ENCODE data around the gene KCNQ1OT1.

The KCNQ1OT1 gene

DNA sequence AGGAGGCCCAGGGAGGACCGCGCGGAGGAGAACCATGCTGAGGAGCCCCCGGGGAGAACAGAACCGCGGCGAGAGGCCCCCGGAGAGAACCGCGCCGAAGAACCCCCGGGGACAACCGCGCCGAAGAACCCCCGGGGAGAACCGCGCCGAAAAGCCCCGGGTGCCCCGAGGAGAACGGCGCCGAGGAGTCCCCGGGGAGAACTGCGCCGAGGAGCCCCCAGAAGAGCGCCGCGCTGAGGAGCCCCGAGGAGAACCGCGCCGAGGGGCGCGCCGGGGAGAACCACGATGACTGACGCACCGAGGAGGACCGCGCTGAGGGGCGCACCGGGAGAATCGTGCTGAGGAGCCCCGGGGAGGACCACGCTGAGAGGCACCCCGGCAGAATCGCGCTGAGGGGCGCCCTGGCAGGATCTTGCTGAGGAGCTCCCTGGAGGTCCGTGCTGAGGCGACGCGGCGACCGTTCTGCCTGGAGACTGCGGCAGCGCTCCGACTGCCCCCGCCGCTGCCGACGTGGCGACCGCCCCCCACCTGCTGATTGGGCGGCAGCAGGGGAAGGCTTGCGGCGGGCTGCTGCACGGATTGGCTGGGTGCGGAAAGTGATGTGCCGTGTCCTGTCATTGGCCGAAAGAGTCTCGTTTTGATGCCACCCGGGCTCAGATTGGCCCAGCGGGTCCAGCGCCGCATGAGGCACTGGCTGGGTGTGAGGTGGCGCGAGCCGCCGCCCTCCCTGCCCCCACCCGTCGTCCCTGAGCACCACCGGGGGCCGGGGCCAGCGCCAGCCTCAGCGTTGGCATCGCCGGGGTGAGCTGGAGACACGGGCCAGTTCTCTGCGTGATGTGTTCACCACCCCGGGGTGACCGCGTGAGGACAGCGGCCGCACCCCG is at the start of gene KCNQ1OT1:
KCNQ1OT1 (minus strand) TSS at position 464 of the 884 bp plus-strand sequence.
- peak; percentile 99 for DNase-seq (ENCODE audit: low spot score)

DNA sequence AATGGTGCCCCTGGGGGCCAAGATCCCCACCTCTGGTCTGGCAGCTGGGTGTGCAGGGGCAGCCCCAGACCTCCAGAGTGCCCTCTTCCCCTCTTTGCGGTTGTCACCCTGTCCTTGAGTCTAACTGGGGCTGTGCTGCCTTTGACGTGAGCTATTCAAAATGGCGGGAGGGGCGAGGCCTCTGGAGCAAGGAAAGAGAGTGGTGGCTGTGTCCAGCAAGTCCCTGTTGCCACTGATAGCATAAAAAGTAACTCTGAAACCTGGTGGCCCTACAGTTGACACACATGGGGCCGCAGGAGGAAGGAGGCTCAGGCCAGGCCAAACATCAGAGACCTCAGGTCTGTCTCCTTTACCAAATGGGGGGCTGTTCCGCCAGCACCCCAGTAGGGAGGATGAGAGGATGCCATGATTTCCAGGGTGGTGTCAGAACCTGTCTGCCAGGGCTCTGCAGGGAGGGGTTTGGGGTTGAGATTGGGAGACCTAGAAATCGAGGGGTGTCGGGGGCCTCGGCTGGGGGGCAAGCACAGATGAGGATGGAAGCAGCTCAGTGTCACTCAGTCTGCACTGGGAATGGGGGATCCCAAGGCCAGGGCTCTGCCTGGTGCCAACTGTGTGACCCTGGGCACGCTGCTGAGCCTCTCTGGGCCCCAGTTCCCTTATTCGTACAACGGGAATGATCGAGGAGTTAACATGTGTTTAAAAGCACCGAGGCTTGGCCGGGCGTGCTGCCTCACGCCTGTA is 49.2 kb upstream of the KCNQ1OT1 start:
- DNase-seq (ENCODE audit: low spot score): no peak

DNA sequence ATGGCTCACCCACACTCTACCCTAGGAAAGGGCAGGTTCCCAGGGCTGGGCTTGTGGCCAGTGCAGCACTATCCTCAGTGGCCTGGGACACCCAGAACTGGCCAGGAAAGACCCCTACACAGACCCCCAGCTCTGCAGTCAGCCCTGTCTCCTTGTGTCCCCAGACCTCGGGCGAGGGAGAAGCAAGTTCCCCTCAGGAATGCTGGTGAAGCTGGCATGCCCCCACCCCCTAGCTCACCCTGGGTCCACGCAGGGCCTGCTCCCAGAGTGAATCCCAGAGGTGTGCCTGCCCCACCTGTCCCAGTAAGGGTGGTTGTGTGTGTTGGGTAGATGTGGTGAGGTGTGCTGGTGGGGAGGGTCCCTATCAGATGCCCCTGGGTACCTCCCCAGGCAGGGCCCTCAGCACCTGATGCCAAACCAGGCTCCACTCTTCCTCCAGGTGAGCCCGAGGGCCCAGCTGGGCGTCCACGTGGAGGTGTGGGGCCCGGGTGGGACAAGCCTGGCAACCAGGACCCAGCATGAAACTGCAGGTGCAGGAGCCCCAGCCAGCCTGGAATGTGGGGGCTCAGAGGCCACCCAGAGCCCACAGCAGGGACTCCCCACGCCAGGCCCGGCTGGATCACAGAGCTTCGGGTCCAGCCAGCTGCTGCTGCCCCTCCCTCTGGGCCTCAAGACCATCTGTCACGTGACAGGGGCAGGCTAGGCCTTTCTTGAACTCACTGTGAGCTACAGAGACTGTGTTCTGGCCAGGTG is 48.4 kb upstream of the KCNQ1OT1 start:
- no peak for DNase-seq (ENCODE audit: low spot score)

DNA sequence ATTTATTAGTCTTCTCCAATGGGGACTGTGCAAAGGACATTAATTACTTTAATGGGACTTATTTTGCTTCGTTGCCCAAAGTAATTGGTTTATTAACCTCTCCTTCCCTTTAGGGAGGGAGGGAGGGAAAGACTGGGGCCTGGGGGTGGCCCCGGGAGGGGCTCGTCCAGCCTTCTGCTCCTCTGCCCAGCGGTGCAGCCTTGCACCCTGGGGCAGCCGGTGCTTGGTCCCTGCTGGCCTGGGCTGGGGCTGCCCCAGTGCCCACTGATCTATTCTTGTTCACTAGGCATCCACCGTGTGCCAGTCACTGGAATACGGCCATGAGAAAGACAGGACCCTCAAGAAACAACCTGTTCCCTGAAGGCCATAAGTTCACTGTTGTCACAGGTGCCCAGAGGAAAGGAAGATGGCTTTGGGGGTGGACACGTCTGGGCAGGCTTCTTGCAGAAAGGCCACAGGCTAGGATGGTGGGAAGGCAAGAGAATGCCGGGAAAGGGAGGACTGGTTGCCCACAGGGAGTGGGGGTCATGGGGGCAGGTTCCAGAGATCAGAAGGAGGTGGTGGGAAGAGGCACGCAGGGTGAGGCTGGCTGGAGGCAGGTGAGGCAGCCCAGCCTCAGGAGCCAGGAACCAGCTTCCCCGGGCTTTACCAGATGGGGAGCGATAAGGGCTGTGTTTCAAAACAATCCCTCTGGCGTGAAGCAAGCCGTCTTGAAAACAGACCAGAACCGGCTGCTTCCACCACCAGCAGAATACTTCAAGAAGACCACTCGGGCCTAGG is 47.6 kb upstream of the KCNQ1OT1 start:
- no peak for DNase-seq (ENCODE audit: low spot score)

DNA sequence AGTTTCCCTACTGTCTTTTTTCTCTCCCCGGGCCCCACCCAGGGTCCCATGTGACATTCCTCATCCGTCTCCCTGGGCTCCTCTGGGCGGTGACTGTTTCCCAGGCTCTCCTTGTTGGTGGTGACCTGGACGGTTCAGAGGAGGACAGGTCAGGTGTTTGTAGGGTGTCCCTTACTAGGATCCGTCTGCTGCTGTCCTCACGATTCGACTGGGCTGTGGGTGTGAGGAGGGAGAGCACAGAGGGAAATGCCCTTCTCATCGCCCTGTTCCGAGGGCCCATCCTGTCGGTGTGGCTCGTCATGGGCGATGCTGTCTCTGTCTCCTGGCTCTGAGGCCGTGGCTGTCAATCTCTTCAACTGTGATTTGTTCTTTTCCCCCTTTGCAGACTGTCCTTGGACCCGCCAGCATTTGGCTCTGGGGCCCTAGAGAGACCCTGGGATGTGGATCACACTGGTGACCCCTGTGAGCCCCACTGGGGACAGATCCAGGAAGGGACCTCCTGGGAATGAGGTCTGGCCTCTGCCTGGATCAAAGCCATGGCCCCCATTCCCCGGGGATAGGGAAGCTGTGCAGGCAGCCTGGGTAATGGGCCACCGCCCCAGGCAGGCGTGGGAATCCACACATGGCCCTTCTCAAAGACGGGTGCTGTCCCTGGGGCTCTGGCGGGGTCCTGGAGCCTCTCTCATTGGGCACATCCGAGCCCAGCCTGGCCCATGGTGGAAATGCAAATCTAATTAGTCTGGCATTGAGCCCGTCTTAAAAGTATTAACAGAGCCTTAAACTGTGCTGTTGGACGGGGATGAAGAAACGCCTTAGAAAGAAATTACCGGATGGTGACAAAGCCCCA is 46.8 kb upstream of the KCNQ1OT1 start:
- DNase-seq (ENCODE audit: low spot score): no peak

DNA sequence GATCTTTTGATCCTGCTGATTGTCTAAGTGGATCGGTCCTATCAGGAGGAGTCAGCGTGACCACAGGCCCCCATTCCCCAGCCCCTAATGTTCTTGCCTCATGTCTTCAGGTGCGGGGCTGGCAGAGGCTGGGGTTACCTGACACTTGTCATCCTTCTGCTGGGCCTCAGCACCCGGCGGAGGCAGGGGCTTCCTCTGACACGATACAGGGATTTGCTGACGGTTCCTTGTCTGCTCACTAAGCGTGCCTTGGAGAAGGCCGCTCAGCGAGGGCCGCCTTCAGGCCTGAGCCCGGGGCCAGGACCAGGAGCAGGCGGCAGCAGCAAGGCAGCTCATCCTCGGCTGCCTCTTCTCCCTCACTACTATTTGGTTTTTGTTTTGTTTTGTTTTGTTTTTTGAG is 45.7 kb upstream of the KCNQ1OT1 start:
- DNase-seq (ENCODE audit: low spot score): no peak

DNA sequence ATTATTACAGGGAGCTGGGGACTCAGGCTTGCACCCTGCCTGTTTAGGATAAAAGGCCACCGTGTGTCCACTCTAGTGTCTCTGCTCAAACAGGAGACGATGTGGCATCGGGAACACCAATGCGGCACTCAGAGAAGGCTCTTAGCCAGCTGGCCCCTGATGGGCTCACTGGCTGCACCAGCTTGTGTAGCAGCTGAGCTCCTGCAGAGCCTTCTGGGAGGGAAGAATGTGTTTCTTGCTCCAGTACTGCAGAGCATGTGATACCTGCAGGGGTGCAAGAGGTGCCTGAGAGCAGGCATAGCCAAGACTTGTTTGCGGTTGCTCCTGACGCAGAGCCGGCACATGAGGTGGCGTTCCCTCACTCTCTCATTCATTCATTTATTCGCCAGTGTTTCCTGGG is 44.4 kb upstream of the KCNQ1OT1 start:
- DNase-seq (ENCODE audit: low spot score): no peak

DNA sequence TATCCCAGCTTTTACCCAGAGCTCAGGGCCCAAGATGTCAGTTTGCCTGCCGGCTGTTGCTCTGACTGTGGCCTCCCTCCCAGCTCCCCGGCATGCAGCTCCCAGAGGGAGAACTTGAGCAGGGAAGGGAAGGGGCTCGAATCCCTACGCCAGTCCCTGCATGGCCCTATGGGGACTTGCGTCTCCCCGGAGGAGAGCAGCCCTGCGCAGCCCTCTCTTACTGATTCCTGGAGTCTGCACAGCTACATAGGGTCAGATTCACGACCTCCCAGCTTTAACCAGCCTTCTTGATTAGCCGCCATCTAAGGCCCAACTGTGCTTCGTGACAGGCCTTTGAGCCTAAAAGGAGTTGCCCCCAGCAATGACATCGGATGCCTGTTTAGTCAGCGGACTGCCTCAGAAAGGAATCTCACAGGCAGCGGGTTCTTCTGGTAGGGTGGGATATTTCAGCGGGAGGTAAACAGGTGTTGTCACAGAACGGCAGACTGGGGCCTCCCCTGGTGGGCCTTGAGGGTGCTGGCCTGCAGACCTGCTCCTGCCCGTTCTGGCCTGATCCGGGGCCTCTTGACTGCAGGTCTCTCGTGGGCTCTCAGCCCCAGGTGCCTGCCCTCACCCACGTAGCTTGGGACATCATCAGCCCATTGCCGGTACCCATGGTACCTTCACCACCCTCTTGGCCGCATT is 43.8 kb upstream of the KCNQ1OT1 start:
- DNase-seq (ENCODE audit: low spot score): no peak

DNA sequence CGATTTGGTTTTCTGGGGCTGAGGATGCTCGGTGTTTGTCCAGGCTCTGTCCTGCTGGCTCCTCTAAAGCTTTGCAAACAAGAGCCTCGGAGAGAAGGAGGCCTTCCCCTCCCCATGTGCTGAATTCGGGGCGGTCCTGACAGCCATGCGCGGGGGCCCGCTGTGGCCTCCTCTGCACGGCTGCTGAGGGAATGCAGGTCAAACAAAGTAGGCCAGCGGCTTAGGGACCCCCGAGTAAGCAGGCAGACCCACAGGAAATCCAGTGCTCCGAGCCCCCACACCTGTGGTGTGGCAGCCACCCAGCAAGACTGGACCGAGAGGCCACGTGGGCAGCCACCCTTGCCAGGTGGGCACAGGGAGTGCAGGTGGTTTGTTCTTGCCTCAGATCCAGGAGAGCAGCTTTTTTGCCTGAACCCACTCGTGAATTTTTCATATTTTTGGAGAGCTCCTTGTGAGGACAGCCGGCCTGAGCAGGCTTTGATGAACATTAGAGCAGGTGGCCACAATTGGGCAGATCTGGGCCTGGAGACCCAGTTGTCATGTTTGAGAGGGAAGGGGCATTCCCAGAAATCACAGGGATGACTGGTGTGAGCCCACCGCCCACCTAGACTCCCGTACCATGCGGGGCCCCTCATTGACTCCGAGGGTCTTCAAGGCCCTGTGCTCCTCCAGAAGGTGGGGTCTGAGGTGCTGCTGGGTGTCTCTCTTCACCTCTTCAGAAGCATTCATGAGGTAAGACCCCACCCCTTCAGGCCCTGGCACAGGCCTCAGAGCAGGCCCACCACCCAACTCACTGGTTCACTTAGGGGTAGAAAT is 43.0 kb upstream of the KCNQ1OT1 start:
- DNase-seq (ENCODE audit: low spot score): no peak

DNA sequence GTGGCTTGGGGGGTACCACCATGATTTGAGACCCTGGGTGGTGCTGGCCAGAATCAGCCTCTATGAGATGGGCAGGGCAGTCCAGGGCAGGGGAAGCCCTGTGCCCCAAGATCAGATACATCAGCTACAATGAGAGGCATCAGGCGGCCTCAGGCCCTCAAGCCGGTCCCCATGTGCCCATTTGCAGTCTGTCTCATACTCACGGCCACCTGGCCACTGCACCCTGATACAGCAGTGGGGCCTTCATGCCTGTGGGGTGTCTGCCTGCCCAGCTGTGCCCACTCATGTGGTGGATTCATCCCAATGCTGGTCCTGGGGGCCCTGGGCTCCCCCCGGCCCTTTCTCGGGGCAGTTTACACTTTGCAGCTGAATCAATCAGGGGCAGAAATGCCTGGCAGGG is 42.4 kb upstream of the KCNQ1OT1 start:
- no peak for DNase-seq (ENCODE audit: low spot score)

DNA sequence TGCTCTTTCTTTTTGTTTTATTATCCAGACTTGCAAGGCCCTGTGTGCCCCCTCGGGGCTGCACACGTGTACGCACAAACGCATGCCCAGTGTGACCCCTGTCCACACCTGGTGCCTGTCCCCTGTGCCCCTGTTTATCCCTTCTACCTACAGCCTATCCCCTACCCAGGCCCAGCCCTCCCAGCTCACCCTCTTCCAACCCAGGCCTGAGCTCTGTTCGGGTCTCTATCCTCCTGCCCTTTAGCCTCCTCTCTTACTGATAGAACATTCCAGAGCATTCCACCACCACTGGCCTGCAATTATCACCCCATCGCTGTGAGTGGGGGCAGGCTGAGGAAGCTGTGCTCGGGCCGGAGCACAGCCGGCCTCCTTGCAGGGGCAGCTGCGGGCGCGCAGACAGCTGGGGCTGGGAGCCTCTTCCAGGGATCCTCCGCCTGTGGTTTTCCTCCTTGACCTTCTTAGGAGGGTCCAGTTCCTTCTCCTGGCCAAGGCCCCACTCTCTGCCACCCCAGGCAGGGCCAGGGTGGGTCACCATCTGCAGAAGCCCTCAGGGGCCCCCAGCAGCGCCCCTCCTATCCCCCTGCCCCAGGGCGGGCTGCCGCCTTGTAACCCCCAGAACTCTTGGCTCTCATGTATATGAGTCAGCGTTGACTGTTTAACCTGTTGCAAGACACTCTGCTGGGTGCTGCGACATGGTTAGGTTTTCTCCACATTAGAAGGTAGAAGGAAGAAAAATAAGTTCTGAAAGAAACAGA is 41.8 kb upstream of the KCNQ1OT1 start:
- peak; percentile 81 for DNase-seq (ENCODE audit: low spot score)

DNA sequence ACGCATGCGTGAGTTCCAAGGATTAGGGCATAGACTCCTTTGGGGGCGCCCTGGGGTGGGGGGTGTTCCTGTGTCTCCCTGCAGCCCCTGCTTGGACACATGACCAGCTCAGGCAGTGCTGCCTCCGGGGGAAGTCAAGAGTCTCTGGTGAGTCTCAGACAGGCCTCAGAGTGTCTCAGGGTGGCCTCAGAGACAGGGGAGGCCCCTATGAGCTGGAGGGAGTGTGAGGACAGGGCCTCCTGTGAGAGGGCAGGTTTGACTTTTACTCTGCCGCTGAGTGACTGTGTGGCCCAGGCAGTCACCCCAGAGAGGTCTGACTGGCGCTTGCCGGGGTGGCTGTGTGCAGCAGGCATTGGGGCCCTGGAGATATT is 41.2 kb upstream of the KCNQ1OT1 start:
- no peak for DNase-seq (ENCODE audit: low spot score)

DNA sequence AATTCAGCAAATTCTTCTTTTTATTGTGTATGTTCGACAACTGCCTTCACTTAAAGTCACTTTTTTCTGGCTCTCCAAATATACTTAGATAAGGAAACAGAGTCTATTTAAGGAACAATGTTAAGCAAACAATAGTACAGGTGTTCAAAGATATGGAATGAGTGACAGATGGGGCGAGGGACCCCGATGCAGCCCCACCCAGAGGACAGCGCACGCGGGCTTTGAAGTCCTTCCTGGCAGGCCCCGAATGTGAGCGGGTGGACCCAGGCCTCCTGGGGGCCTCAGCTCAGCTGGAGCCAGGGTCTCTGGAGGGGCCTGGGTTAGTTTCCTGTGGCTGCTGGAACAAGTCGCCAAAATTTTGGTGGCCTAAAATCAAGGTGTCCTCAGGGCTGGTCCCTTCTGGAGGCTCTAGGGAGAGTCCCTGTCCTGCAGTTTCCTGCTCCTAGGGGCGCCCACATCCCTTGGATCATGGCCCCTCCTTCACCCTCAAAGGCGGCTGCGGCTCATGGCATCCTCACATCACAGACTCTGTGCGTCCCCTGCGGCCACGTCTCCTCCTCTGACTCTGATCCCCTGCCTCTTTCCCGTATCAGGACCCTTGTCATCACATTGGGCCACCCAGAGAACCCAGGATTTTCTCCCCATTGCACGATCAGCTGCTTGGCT is 40.6 kb upstream of the KCNQ1OT1 start:
- no peak for DNase-seq (ENCODE audit: low spot score)

DNA sequence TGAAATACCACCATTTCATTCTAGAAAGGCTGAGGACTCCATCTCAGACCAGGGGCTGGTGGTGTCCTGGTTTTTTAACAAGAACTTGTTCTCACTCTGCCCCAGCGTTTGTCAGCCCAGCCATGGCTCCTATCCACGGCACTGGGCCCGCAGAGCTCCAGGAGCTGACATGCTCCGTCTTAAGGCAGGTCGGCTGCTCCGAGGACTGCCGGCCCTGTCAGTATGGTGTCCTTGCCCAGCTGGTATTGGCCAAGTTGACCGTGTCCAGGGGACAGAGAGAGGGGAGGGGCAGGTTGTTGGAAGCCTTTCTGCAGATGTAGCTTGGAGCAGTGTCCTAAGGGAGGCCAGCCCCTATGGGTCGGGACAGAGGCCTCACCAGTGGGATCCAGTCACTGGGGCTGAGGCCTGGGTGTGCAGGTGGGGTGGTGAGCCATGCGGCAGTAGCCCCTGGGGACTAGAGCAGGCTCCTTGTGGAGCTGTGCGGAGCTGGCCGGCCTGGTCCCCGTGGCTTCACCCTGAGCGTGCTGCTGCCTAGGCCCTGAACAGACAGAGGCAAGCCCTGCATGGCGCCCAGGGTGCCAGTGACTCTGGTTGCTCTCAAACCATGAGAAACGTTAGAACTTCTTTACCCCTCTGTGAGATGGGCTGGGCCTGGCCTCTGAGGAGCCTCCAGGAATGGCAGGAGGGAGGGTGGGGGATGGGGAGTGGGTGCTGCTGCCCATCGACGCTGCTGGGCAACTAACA is 39.9 kb upstream of the KCNQ1OT1 start:
- no peak for DNase-seq (ENCODE audit: low spot score)

DNA sequence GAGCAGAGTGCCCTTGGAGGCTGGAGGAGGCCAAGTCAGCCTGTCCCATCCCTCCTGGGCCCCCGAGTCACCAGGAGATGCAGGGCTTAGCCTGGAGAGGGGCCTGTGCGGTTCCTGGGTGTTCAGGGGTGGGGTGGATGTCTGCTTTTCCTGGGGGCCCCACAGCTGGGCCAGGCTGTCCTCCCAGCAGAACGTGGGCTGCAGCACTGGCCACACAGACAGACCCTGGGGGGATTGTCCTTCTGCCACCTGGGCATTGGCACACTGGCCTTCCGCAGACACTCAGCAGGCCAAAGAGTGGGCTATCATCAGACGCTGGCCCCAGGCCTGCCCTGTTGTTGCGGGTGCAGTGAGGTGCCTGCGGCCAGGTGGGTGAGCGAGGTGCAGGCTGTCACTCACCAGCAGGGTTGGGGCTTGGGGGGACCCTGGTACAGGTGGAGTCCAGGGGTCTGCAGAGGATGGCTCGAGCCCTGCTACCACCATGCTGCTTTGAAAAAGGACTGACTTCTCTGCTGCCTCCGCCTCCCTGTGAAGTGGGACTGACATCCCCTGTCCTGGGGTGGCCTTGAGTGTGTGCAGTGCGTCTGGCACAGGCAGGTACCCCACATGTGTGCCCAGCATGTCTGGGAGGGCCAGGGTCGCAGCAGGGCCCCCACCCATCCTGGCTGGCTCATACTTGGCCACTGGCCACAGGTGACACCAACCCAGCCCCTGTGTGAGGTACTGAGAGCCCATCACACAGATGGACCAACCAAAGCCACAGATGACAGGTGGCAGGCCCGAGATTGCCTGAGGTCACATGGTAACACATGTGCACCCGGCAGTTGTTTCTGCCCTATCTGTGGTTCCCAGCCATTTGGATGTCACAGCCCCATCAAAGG is 39.0 kb upstream of the KCNQ1OT1 start:
- no peak for DNase-seq (ENCODE audit: low spot score)

DNA sequence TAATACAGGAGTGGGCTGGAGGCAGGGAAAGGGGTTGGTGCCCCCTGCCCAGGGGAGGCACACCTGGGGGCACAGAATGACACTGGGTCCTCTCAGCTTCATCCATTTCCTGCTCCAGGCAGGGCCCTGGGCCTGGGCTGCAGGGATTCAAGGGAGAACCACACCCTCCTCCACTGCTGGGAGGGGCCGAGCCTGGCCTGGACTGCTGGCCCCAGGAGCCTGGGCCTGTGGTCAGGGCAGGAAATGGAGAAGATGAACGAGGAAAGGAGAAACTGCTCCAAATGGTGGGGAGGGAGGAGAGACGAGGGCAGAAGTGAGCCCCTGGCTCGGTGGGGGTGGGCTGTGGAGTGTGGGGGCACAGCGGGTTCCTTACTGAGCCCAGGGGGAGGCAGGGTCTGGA is 38.1 kb upstream of the KCNQ1OT1 start:
- no peak for DNase-seq (ENCODE audit: low spot score)

DNA sequence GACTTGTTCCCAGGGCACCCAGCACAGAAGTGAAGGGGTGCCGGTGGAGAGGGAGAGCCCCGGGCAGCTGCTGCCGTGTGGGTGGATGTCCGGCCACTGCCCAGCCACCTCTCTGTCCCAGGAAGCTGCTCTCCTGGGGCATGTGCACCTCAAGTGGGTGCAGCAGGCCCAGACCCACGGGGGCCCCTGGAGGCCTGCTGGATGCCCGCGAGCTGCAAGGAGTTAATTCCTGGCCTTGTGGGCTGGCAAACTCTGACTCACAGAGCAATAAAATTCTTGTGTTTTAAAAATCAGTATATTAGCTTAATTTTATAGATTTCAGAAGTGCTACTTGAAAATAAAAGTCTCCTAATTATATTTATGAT is 37.4 kb upstream of the KCNQ1OT1 start:
- no peak for DNase-seq (ENCODE audit: low spot score)

All from AG08396 (cell line).